Liver (tissue), 3 donors: ENCODE data around the gene USP25.
"Not testable (repeated sequence)": the region's sequence is repeated elsewhere in the genome, so short reads cannot be mapped to it uniquely, and the experiment has no call there.

Source experiments
- EGR1 ChIP-seq, 2 donors: IDR thresholded peaks; 2 replicates each; pipeline ENCODE4 v1.6.1; 2016 to 2018; ENCODE audit warnings: antibody characterized with exemption in 2 of 2, low read depth in 2 of 2
- FOXA1 ChIP-seq: IDR thresholded peaks from 2 replicates; pipeline ENCODE4 v1.6.1; 2016; ENCODE audit warnings: antibody characterized with exemption
- GABPA ChIP-seq, 2 donors: IDR thresholded peaks in 1 of 2; conservative IDR thresholded peaks in 1 of 2; 2 replicates each; pipeline ENCODE4 v1.6.1; 2016; ENCODE audit warnings: antibody characterized with exemption in 2 of 2, mild to moderate bottlenecking in 1 of 2, moderate library complexity in 1 of 2
- REST ChIP-seq: IDR thresholded peaks from 2 replicates; pipeline ENCODE4 v1.6.1; 2016; ENCODE audit warnings: antibody characterized with exemption, mild to moderate bottlenecking
- RXRA ChIP-seq, 2 donors: IDR thresholded peaks; 2 replicates each; pipeline ENCODE4 v1.6.1; 2017 to 2018; ENCODE audit warnings: antibody characterized with exemption in 2 of 2, mild to moderate bottlenecking in 1 of 2
- ZBTB33 ChIP-seq: IDR thresholded peaks from 2 replicates; pipeline ENCODE4 v1.6.1; 2016; ENCODE audit warnings: antibody characterized with exemption
- TF ChIP-seq, protein P1 (sequence below): fragments of 150-350 bp; IDR thresholded peaks from 2 replicates; pipeline ENCODE4 v1.5.1; 2017; ENCODE audit warnings: improper control_type of control experiment, low read depth, low read length; ENCODE audit not compliant: missing input control
- donor health status: healthy.
- donor health status: healthy.

DNA sequence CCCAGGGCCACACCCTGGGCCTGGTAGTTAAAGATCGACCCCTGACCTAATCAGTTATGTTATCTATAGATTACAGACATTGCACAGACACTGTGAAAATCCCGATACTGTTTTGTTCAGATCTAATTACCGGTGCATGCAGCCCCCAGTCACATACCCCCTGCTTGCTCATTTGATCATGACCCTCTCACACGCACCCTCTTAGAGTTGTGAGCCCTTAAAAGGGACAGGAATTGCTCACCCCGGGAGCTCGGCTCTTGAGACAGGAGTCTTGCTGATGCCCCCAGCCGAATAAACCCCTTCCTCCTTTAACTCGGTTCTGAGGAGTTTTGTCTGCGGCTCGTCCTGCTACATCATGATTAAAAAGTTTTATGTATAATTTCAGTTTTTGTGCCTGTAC, 9.0 kb downstream of the USP25 start:
- TF ChIP-seq, protein P1, sequence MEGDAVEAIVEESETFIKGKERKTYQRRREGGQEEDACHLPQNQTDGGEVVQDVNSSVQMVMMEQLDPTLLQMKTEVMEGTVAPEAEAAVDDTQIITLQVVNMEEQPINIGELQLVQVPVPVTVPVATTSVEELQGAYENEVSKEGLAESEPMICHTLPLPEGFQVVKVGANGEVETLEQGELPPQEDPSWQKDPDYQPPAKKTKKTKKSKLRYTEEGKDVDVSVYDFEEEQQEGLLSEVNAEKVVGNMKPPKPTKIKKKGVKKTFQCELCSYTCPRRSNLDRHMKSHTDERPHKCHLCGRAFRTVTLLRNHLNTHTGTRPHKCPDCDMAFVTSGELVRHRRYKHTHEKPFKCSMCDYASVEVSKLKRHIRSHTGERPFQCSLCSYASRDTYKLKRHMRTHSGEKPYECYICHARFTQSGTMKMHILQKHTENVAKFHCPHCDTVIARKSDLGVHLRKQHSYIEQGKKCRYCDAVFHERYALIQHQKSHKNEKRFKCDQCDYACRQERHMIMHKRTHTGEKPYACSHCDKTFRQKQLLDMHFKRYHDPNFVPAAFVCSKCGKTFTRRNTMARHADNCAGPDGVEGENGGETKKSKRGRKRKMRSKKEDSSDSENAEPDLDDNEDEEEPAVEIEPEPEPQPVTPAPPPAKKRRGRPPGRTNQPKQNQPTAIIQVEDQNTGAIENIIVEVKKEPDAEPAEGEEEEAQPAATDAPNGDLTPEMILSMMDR = not testable (repeated sequence)
- TF ChIP-seq ZBTB33; RXRA (IDR thresholded peaks at IDR 0.05); EGR1 (IDR thresholded peaks at IDR 0.05; ENCODE audit: low read depth in 2 of 2); GABPA (IDR thresholded peaks at IDR 0.05 in 1 of 2, conservative IDR thresholded peaks at IDR 0.05 in 1 of 2); FOXA1; REST: not testable (repeated sequence)
